Tibial nerve (tissue), 4 donors: Measurements from ENCODE around the gene ELK3. TPM values are rescaled to one million over a fixed set of nuclear protein-coding genes. Genes with fewer than 3 reads are reported as not detected.

ENCODE experiments used
- DNase-seq, 2 donors: peaks; one replicate each; pipeline ENCODE4 v3.0.0-alpha.2; 2019; ENCODE audit warnings: low spot score in 2 of 2
- H3K27ac ChIP-seq, 4 donors: fragments of 200-600 bp; sonication (generic) in 3 of 4; one replicate each; pipeline ENCODE4 v1.5.1; 2017 to 2019; ENCODE audit warnings: mild to moderate bottlenecking in 1 of 4
- H3K27me3 ChIP-seq, 2 donors: fragments of 200-600 bp; sonication (generic) in 1 of 2; one replicate each; pipeline versions ENCODE4 v1.5.1 to v1.6.0; 2017 to 2019
- H3K36me3 ChIP-seq, 3 donors: fragments of 200-600 bp; sonication (generic); one replicate each; pipeline ENCODE4 v1.5.1; 2018 to 2019
- H3K4me1 ChIP-seq, 4 donors: fragments of 200-600 bp; sonication (generic) in 3 of 4; one replicate each; pipeline ENCODE4 v1.5.1; 2017 to 2019
- H3K4me3 ChIP-seq, 4 donors: fragments of 200-600 bp; sonication (generic) in 3 of 4; one replicate each; pipeline ENCODE4 v1.5.1; 2017 to 2019; ENCODE audit warnings: mild to moderate bottlenecking in 1 of 4, moderate library complexity in 1 of 4
- H3K9me3 ChIP-seq, 4 donors: fragments of 200-600 bp; sonication (generic) in 3 of 4; one replicate each; pipeline ENCODE4 v1.5.1; 2017 to 2019
- EP300 ChIP-seq, 2 donors: sonication (generic); formaldehyde crosslinking; IDR thresholded peaks; one replicate each; pipeline ENCODE4 v1.6.1; 2017; ENCODE audit warnings: antibody characterized with exemption in 2 of 2, mild to moderate bottlenecking in 1 of 2
- POLR2A ChIP-seq, 2 donors: fragments of 450-650 bp; IDR thresholded peaks; one replicate each; pipeline ENCODE4 v1.6.1; 2017; ENCODE audit warnings: antibody characterized with exemption in 2 of 2, mild to moderate bottlenecking in 2 of 2, moderate library complexity in 2 of 2
- WGBS, 2 donors: methylation state at CpG; one replicate each; pipeline ENCODE4 v1.1.5; 2018; 5-methylcytosine and 5-hydroxymethylcytosine counted together
- total RNA-seq, 4 donors: library from RNA; depleted of rRNA; stranded (reverse); fragments of >200 nt; gene quantifications; one replicate each; pipeline ENCODE4 v1.1.0, GENCODE V29; 2016
- TF ChIP-seq, protein P1 (sequence below), 5 experiments: fragments of 200-600 bp in 3 of 5; fragments of 450-650 bp in 2 of 5; sonication (generic) in 3 of 5; IDR thresholded peaks; one replicate each; pipeline ENCODE4 v1.5.1; 2016 to 2019; ENCODE audit warnings: antibody characterized with exemption in 5 of 5, mild to moderate bottlenecking in 3 of 5, moderate library complexity in 2 of 5

ELK3 gene
- total RNA-seq, 4 donors from 2014 or later: 9.4 to 28.6 (median 17.7) TPM

DNA sequence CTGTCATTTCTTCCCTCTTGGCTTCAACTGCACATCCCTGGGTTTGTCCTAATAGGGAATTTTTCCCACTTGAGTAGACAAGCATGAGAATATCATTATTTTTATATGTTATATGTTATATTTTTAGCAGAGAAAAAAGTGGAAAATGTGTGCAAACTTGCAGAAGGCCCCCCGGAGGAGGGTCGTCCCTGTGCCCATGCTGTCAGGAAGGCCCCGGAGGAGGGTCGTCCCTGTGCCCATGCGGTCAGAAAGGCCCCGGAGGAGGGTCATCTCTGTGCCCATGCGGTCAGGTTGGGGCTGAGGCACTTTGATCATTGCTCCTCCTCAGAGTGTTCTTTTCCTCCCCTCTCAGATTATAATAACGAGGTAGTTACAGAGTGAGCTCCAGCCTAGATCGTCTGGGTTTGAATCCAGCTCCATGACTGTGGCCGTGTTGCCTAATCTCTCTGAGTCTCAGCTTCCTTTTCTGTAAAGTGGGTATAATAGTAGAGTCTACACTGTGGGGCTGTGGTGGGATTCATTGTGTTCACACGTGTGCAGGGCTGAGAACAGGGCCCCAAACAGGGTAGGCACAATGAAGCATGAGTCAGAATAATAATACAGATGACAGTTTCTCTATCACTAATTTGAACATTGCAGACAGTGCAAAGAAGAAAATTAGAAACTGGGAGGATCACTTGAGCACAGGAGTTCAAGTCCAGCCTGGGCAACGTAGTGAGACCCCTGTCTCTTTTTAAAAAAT lies 33.4 kb downstream of the ELK3 start:
- 78% methylated on average over 12 of the region's 12 CpGs for WGBS, 2 donors
- Histone ChIP-seq H3K27me3 (no peaks in the 10 kb centered on the region), H3K4me3 (no peak overlapping the region), H3K4me1 (peaks cover 0 to 17% (median 0%) of the 10 kb centered on the region in 4 donors), H3K9me3 (no peaks in the 10 kb centered on the region), H3K36me3 (no peaks in the 10 kb centered on the region), H3K27ac (no peak overlapping the region)
- TF ChIP-seq EP300 (IDR thresholded peaks at IDR 0.05) (no peak), POLR2A (IDR thresholded peaks at IDR 0.05) (no peak)
- TF ChIP-seq, protein P1, sequence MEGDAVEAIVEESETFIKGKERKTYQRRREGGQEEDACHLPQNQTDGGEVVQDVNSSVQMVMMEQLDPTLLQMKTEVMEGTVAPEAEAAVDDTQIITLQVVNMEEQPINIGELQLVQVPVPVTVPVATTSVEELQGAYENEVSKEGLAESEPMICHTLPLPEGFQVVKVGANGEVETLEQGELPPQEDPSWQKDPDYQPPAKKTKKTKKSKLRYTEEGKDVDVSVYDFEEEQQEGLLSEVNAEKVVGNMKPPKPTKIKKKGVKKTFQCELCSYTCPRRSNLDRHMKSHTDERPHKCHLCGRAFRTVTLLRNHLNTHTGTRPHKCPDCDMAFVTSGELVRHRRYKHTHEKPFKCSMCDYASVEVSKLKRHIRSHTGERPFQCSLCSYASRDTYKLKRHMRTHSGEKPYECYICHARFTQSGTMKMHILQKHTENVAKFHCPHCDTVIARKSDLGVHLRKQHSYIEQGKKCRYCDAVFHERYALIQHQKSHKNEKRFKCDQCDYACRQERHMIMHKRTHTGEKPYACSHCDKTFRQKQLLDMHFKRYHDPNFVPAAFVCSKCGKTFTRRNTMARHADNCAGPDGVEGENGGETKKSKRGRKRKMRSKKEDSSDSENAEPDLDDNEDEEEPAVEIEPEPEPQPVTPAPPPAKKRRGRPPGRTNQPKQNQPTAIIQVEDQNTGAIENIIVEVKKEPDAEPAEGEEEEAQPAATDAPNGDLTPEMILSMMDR (IDR thresholded peaks at IDR 0.05): no peak
- DNase-seq: no peak

DNA sequence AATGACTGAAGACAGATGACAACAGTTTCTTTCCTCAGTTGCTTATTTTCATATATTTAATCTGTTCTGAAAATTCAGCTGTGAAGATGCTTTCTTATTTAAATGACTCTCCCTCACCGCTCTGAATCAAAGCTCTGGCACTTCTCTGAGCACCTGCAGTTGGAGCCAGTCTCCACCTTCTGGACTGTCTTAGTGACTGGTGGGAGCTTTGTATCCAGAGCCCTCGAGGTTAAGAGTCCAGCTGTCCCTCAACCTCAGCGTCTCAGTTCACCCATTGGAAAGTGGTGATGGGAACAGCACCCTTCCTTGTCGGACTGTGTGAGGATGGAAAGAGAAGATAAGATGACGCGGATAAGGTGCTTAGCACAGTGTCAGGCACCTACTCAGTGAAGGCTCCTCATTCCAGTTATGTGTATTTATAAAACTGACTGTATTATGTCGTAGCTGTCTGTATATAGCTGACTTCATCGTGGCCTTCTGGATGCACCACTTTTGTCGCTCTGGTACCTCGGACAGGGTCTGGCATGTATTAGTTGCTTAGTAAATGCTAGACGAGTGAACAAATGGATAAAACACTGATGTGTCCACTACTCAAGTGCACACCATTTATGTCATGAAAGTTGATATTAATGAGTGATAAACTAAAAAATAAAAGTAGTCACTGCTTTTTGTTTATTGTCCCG lies 34.5 kb downstream of the ELK3 start:
- DNase-seq: no peak
- 81 to 85% methylated on average over 12 of the region's 12 CpGs for WGBS, 2 donors
- Histone ChIP-seq H3K4me3 (no peak overlapping the region), H3K27me3 (no peaks in the 10 kb centered on the region), H3K27ac (no peak overlapping the region), H3K9me3 (no peaks in the 10 kb centered on the region), H3K36me3 (no peaks in the 10 kb centered on the region), H3K4me1 (peaks cover 0 to 15% (median 0%) of the 10 kb centered on the region in 4 donors)
- TF ChIP-seq EP300 (IDR thresholded peaks at IDR 0.05) (no peak), POLR2A (IDR thresholded peaks at IDR 0.05) (no peak)
- TF ChIP-seq, protein P1 (IDR thresholded peaks at IDR 0.05): no peak

DNA sequence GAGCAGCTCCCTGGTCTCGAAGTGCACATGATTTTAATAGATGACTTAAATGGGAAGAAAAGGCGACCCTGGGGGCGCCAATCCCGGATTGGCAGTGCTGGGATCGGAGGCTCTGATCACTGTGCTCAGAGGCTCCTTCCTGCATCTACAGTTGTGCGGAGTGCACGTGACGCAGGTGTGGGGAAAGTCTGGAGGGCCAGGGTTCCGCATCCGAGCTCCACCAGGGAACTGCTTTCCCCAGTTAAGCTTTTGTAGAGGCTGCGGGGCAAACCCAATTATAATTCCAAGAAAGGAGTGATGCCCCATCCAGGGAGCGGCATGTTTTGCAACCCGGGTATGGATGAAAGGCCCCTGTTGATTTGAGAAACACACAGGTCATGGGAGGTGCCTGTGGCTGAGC lies 36.5 kb downstream of the ELK3 start:
- Histone ChIP-seq H3K4me3 (no peak overlapping the region), H3K27ac (no peak overlapping the region), H3K4me1 (peaks cover 0 to 17% (median 0%) of the 10 kb centered on the region in 4 donors), H3K36me3 (no peaks in the 10 kb centered on the region), H3K27me3 (no peaks in the 10 kb centered on the region), H3K9me3 (no peaks in the 10 kb centered on the region)
- WGBS, 2 donors: 87 to 88% methylated on average over 13 of the region's 13 CpGs
- no peak for DNase-seq
- TF ChIP-seq POLR2A (IDR thresholded peaks at IDR 0.05) (no peak), EP300 (IDR thresholded peaks at IDR 0.05) (no peak)
- TF ChIP-seq, protein P1 (IDR thresholded peaks at IDR 0.05): no peak

DNA sequence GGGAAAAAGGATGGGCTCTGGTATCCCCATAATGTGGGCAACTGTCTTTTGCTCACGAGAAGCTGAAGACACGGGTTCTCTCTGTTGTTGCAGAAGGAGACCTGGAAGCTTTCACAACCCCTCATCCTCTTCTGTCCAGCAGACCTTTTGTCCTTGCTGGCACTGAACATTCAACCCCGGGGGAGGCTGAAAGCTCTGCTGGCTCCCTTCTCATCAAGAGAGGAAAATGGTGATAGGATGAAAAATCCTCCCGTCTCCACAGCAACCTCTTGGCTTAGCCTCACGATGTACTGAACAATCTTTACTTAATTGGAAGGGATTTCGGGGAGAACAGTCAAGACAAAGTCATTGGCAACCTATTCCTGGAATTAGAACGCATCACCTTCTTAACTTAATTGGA lies 39.0 kb downstream of the ELK3 start:
- H3K9me3 ChIP-seq: no peaks in the 10 kb centered on the region
- no peaks in the 10 kb centered on the region for H3K36me3 ChIP-seq
- peaks cover 0 to 42% (median 19%) of the 10 kb centered on the region in 4 donors for H3K4me1 ChIP-seq
- H3K4me3 ChIP-seq: no peak overlapping the region
- DNase-seq: peak in 1 of 2 donors; percentile 57
- WGBS, 2 donors: 67 to 76% methylated on average over 7 of the region's 7 CpGs
- H3K27ac ChIP-seq: peak overlapping the region in 3 of 4 donors; percentile 18 to 81 (median 67)
- TF ChIP-seq POLR2A (IDR thresholded peaks at IDR 0.05) (no peak), EP300 (IDR thresholded peaks at IDR 0.05) (peak in 1 of 2 donors; percentile 52)
- H3K27me3 ChIP-seq: no peaks in the 10 kb centered on the region

DNA sequence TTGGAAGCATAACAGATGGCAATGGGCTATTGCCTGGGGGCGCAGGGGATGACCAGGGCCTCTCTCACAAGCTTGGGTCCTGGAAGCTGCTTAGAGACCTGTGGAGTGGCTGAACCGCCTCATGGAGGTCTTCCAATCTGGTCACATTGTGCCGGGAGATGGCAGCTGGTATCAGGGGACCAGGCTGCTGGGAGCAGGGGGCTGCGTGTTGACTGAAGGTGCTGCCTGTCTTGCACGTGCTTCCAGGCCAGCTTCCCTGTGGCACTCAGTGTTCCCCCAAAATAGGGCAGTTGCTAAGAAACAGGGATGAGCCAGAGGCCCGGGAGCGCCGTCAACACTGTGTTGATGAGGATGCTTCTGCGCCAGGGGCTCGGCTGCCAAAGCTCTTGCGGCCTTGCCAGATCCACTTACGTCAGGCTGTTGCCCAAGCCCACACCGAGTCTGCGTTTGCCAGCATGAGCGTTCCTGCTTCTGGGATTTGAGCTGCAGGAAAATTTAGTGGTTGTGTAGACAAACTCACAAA lies 39.8 kb downstream of the ELK3 start:
- 73 to 88% methylated on average over 6 to 15 of the region's 15 CpGs for WGBS, 2 donors
- Histone ChIP-seq H3K4me1 (peaks cover 0 to 50% (median 22%) of the 10 kb centered on the region in 4 donors), H3K27ac (peak overlapping the region; percentile 58 to 81 (median 72))

More for the DNA sequence above, 39.8 kb downstream of the ELK3 start:
- no peaks in the 10 kb centered on the region for H3K27me3 ChIP-seq
- TF ChIP-seq EP300 (IDR thresholded peaks at IDR 0.05) (peak in 1 of 2 donors; percentile 20), POLR2A (IDR thresholded peaks at IDR 0.05) (no peak)
- H3K4me3 ChIP-seq: no peak overlapping the region
- H3K9me3 ChIP-seq: no peaks in the 10 kb centered on the region
- peak; percentile 76 to 77 for DNase-seq
- H3K36me3 ChIP-seq: no peaks in the 10 kb centered on the region
